HL-60 (cell line): ENCODE data around the gene PLA2G4D.

Source experiments
- DNase-seq, 2 experiments: peaks; one replicate each; pipeline ENCODE4 v3.0.0-alpha.2; 2010 to 2020; ENCODE audit warnings: low read depth in 1 of 2, low spot score in 1 of 2
- H3K27ac ChIP-seq: fragments of 250-450 bp; sonication (Bioruptor Pico); replicated peaks from 2 replicates; pipeline ENCODE4 v1.5.1; 2020; ENCODE audit warnings: mild to moderate bottlenecking, moderate library complexity
- H3K27me3 ChIP-seq: fragments of 250-450 bp; sonication (Bioruptor Pico); 2 replicates; pipeline ENCODE4 v1.5.1; 2021; ENCODE audit warnings: mild to moderate bottlenecking, moderate library complexity; ENCODE audit not compliant: insufficient read depth, poor library complexity, severe bottlenecking
- H3K4me3 ChIP-seq: replicated peaks from 2 replicates; pipeline ENCODE4 v1.5.1; 2011; ENCODE audit warnings: mild to moderate bottlenecking, control low read depth, low read length; ENCODE audit not compliant: insufficient read depth
- GABPA ChIP-seq: IDR thresholded peaks from 2 replicates; pipeline ENCODE4 v1.6.1; 2012; ENCODE audit warnings: low read depth
- POLR2AphosphoS5 ChIP-seq: IDR thresholded peaks from 2 replicates; pipeline ENCODE4 v1.6.1; 2012; ENCODE audit warnings: low read depth
- SPI1 ChIP-seq: IDR thresholded peaks from 2 replicates; pipeline ENCODE4 v1.6.1; 2012; ENCODE audit warnings: low read depth, mild to moderate bottlenecking, borderline replicate concordance
- TF ChIP-seq, protein P1 (sequence below): IDR thresholded peaks from 2 replicates; pipeline ENCODE4 v1.6.1; 2012; ENCODE audit warnings: low read depth; ENCODE audit not compliant: insufficient replicate concordance
- TF ChIP-seq, protein P2 (sequence below): IDR thresholded peaks from one replicate; pipeline ENCODE4 v1.5.1; 2011; ENCODE audit warnings: low read length, control low read depth, inconsistent platforms; ENCODE audit not compliant: insufficient read depth

PLA2G4D gene

DNA sequence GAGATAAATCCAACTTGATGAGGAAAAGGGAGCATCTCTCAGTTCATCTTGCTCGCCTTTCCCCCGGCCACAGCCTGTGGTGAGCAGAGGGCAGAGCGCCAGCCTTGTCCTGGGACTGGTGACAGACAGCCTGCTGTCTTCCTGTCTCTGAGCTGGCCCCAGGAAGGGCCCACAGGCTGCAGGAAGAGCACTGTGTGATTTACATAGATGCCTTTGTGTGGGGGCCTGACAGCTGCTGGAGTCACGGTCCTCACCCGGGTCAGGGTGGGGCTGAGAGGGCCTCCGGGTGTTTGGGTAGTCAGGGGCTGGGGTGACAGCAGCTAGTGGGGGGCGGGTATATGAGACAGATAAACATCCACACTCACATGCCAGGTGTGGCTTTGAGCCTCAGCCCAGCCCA, 29.3 kb downstream of the PLA2G4D start:
- H3K27ac ChIP-seq: no peak overlapping the region
- no peak for TF ChIP-seq SPI1
- no peak for TF ChIP-seq GABPA
- TF ChIP-seq, protein P1, sequence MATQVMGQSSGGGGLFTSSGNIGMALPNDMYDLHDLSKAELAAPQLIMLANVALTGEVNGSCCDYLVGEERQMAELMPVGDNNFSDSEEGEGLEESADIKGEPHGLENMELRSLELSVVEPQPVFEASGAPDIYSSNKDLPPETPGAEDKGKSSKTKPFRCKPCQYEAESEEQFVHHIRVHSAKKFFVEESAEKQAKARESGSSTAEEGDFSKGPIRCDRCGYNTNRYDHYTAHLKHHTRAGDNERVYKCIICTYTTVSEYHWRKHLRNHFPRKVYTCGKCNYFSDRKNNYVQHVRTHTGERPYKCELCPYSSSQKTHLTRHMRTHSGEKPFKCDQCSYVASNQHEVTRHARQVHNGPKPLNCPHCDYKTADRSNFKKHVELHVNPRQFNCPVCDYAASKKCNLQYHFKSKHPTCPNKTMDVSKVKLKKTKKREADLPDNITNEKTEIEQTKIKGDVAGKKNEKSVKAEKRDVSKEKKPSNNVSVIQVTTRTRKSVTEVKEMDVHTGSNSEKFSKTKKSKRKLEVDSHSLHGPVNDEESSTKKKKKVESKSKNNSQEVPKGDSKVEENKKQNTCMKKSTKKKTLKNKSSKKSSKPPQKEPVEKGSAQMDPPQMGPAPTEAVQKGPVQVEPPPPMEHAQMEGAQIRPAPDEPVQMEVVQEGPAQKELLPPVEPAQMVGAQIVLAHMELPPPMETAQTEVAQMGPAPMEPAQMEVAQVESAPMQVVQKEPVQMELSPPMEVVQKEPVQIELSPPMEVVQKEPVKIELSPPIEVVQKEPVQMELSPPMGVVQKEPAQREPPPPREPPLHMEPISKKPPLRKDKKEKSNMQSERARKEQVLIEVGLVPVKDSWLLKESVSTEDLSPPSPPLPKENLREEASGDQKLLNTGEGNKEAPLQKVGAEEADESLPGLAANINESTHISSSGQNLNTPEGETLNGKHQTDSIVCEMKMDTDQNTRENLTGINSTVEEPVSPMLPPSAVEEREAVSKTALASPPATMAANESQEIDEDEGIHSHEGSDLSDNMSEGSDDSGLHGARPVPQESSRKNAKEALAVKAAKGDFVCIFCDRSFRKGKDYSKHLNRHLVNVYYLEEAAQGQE: no peak
- TF ChIP-seq, protein P2, sequence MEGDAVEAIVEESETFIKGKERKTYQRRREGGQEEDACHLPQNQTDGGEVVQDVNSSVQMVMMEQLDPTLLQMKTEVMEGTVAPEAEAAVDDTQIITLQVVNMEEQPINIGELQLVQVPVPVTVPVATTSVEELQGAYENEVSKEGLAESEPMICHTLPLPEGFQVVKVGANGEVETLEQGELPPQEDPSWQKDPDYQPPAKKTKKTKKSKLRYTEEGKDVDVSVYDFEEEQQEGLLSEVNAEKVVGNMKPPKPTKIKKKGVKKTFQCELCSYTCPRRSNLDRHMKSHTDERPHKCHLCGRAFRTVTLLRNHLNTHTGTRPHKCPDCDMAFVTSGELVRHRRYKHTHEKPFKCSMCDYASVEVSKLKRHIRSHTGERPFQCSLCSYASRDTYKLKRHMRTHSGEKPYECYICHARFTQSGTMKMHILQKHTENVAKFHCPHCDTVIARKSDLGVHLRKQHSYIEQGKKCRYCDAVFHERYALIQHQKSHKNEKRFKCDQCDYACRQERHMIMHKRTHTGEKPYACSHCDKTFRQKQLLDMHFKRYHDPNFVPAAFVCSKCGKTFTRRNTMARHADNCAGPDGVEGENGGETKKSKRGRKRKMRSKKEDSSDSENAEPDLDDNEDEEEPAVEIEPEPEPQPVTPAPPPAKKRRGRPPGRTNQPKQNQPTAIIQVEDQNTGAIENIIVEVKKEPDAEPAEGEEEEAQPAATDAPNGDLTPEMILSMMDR: no peak
- no peak for TF ChIP-seq POLR2AphosphoS5
- DNase-seq: no peak
- no peak overlapping the region for H3K4me3 ChIP-seq
- H3K27me3 ChIP-seq: no peaks in the 10 kb centered on the region

DNA sequence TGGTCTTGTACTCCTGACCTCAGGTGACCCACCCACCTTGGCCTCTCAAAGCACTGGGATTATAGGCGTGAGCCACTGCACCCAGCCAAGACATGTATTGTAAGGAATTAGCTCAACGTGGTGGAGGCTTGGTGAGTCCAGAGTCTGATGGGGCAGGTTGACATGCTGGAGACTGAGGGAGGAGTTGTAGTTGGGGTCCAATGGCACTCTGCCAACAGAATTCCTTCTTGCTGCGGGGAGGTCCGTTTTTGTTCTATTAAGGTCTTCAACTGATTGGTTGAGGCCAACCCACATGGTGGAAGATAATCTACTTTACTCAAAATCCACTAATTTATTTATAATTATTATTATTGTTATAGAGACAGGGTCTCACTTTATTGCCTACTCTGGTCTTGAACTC, 30.1 kb downstream of the PLA2G4D start:
- TF ChIP-seq SPI1 (no peak), GABPA (no peak), POLR2AphosphoS5 (no peak)
- TF ChIP-seq, protein P1: no peak
- TF ChIP-seq, protein P2: no peak
- H3K4me3 ChIP-seq: no peak overlapping the region
- H3K27ac ChIP-seq: no peak overlapping the region
- no peaks in the 10 kb centered on the region for H3K27me3 ChIP-seq
- DNase-seq: no peak

DNA sequence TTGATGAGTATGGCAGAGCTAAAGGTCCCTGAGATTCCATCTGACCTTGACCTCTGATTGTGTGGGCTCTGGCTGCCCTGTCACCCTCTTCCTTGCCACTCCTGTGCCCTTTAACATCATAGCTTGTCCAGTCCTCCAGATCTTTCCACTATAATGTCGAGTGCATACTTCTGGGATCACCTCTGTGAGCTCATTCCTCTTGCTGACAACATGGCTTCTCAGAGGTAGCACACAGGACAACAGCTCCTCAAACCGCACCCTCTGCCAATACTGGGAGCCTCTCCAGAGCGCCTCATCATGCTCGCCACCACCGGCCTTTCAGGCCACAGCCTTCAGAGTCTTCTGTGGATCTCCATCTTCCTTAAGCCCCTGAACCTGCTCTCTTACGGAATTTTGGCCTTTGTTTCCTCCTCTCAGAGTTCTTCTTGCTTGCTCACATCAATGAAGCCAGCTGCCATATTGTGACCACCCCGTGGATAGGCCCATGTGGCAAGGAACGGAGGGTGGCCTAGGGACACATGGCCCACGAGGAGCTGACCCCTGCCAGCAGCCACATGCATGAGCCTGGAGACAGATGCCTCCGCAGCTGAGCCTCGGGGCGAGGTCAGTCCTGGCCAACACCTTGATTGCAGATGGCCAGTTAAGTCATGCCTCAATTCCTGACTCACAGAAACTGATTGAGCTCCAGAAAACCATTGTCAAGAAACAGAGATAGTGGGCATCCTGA, 31.1 kb downstream of the PLA2G4D start:
- no peak overlapping the region for H3K4me3 ChIP-seq
- H3K27ac ChIP-seq: no peak overlapping the region
- no peak for DNase-seq
- no peak for TF ChIP-seq GABPA
- TF ChIP-seq SPI1: no peak
- no peak for TF ChIP-seq POLR2AphosphoS5
- TF ChIP-seq, protein P1: no peak
- TF ChIP-seq, protein P2: no peak
- no peaks in the 10 kb centered on the region for H3K27me3 ChIP-seq
